Osteoblast (primary cell): ENCODE measurements around the gene LRRC4C. TPM values are rescaled to one million over a fixed set of nuclear protein-coding genes. Genes with fewer than 3 reads are reported as not detected.

Experiments
- DNase-seq: peaks from one replicate; pipeline ENCODE4 v3.0.0; 2011; ENCODE audit warnings: low spot score, mixed read lengths; ENCODE audit not compliant: insufficient read length; ENCODE audit errors: missing footprints
- H2AFZ ChIP-seq: 2 replicates; pipeline ENCODE4 v1.6.0; 2011; ENCODE audit warnings: mild to moderate bottlenecking, low read length
- H3K27ac ChIP-seq: 2 replicates; pipeline ENCODE4 v1.5.1; 2011; ENCODE audit warnings: mild to moderate bottlenecking, low read depth, low read length, moderate library complexity
- H3K27me3 ChIP-seq: 2 replicates; pipeline ENCODE4 v1.6.0; 2012; ENCODE audit warnings: mild to moderate bottlenecking, control low read depth, inconsistent platforms, low read length, moderate library complexity; ENCODE audit not compliant: insufficient read depth
- H3K36me3 ChIP-seq: 2 replicates; pipeline ENCODE4 v1.5.1; 2011; ENCODE audit warnings: mild to moderate bottlenecking, low read length, control low read depth, moderate library complexity; ENCODE audit not compliant: insufficient read depth
- H3K4me1 ChIP-seq: 2 replicates; pipeline ENCODE4 v1.5.1; 2011; ENCODE audit warnings: mild to moderate bottlenecking, low read length, control low read depth, moderate library complexity; ENCODE audit not compliant: insufficient read depth
- H3K4me2 ChIP-seq: 2 replicates; pipeline ENCODE4 v1.6.0; 2011; ENCODE audit warnings: mild to moderate bottlenecking, low read length; ENCODE audit not compliant: insufficient read depth
- H3K4me3 ChIP-seq: fragments of 200-600 bp; sonication (generic); 3 replicates; pipeline ENCODE4 v1.5.1; 2012; ENCODE audit warnings: mild to moderate bottlenecking, low read length, inconsistent platforms; ENCODE audit not compliant: insufficient read depth
- H3K79me2 ChIP-seq: 2 replicates; pipeline ENCODE4 v1.6.0; 2012; ENCODE audit warnings: mild to moderate bottlenecking, low read length, control low read depth, inconsistent platforms; ENCODE audit not compliant: insufficient read depth
- H3K9me3 ChIP-seq: 2 replicates; pipeline ENCODE4 v1.5.1; 2011; ENCODE audit warnings: low read depth, low read length, control low read depth
- H4K20me1 ChIP-seq: 2 replicates; pipeline ENCODE4 v1.6.0; 2012; ENCODE audit warnings: mild to moderate bottlenecking, low read length, control low read depth; ENCODE audit not compliant: insufficient read depth
- CTCF ChIP-seq: IDR thresholded peaks from 2 replicates; pipeline ENCODE4 v1.5.1; 2011; ENCODE audit warnings: mild to moderate bottlenecking, low read depth, low read length, moderate library complexity; ENCODE audit errors: extremely low read depth
- total RNA-seq: library from RNA; depleted of rRNA; stranded (reverse); fragments of >200 nt; gene quantifications from 2 replicates; pipeline ENCODE4 v1.2.3, GENCODE V29; 2012

The LRRC4C gene
- total RNA-seq, 1 donor = 2.2 TPM

- no peak overlapping the region for H3K4me3 ChIP-seq
- no peak for TF ChIP-seq CTCF
- H3K4me2 ChIP-seq = no peak overlapping the region
- no peaks in the 10 kb centered on the region for H3K36me3 ChIP-seq
- H3K79me2 ChIP-seq = no peaks in the 10 kb centered on the region
- H3K27ac ChIP-seq = no peak overlapping the region
- no peaks in the 10 kb centered on the region for H4K20me1 ChIP-seq
- H3K9me3 ChIP-seq = no peaks in the 10 kb centered on the region
- no peak overlapping the region for H2AFZ ChIP-seq
- no peaks in the 10 kb centered on the region for H3K27me3 ChIP-seq
- H3K4me1 ChIP-seq = no peaks in the 10 kb centered on the region
- no peak for DNase-seq
Observed at GRCh38 chr11:41289408-41289807, 170.0 kb downstream of the LRRC4C start.

GRCh38 chr11:41286751-41287150 is 172.7 kb downstream of the LRRC4C start:
- DNase-seq = no peak
- H3K27me3 ChIP-seq = no peaks in the 10 kb centered on the region
- H3K36me3 ChIP-seq = no peaks in the 10 kb centered on the region
- H2AFZ ChIP-seq = no peak overlapping the region
- H3K27ac ChIP-seq = no peak overlapping the region
- H3K79me2 ChIP-seq = no peaks in the 10 kb centered on the region
- H3K4me1 ChIP-seq = no peaks in the 10 kb centered on the region
- no peaks in the 10 kb centered on the region for H4K20me1 ChIP-seq
- H3K4me2 ChIP-seq = no peak overlapping the region
- no peak for TF ChIP-seq CTCF
- H3K9me3 ChIP-seq = no peaks in the 10 kb centered on the region
- H3K4me3 ChIP-seq = no peak overlapping the region

GRCh38 chr11:41284354-41284753 is 175.1 kb downstream of the LRRC4C start:
- Histone ChIP-seq H3K27ac (no peak overlapping the region), H3K4me2 (no peak overlapping the region), H3K4me3 (no peak overlapping the region), H3K9me3 (no peaks in the 10 kb centered on the region), H3K4me1 (no peaks in the 10 kb centered on the region), H2AFZ (no peak overlapping the region), H3K79me2 (no peaks in the 10 kb centered on the region), H3K27me3 (no peaks in the 10 kb centered on the region), H3K36me3 (no peaks in the 10 kb centered on the region), H4K20me1 (no peaks in the 10 kb centered on the region)
- DNase-seq = no peak
- no peak for TF ChIP-seq CTCF

- no peaks in the 10 kb centered on the region for H3K36me3 ChIP-seq
- H3K79me2 ChIP-seq = no peaks in the 10 kb centered on the region
- DNase-seq = no peak
- H3K27me3 ChIP-seq = no peaks in the 10 kb centered on the region
- no peaks in the 10 kb centered on the region for H4K20me1 ChIP-seq
- H3K9me3 ChIP-seq = no peaks in the 10 kb centered on the region
- H3K4me3 ChIP-seq = no peak overlapping the region
- H3K4me2 ChIP-seq = no peak overlapping the region
- TF ChIP-seq CTCF = no peak
- H2AFZ ChIP-seq = no peak overlapping the region
- no peak overlapping the region for H3K27ac ChIP-seq
- no peaks in the 10 kb centered on the region for H3K4me1 ChIP-seq
Observed at GRCh38 chr11:41283191-41283930, 176.1 kb downstream of the LRRC4C start.
